PC-9 (cell line): Measurements from ENCODE around the gene SETBP1. TPM values are rescaled to one million over a fixed set of nuclear protein-coding genes. Genes with fewer than 3 reads are reported as not detected.

Source experiments
- BruUV-seq: library from RNA; stranded (reverse); fragments of 400-500 nt; replicated peaks from 2 replicates; lab custom pipeline; 2021; lab: Mats Ljungman, UMichigan
- CTCF ChIA-PET: fragments of 300-600 bp; sonication (Branson Sonifier 250); formaldehyde crosslinking; loops from one replicate; lab custom pipeline; 2022; ENCODE audit warnings: antibody characterized with exemption; lab: Charles Lee
- POLR2A ChIA-PET: fragments of 300-600 bp; sonication (Branson Sonifier 250); formaldehyde crosslinking; loops from one replicate; lab custom pipeline; 2022; ENCODE audit warnings: antibody characterized with exemption; ENCODE audit not compliant: unreplicated experiment; lab: Charles Lee
- DNase-seq, 2 experiments: peaks; one replicate each; pipeline versions ENCODE4 v3.0.0 to v3.0.0-alpha.2; 2015 to 2022; ENCODE audit warnings: mixed read lengths in 1 of 2
- H2AFZ ChIP-seq: fragments of 200-600 bp; sonication (generic); 2 replicates; pipeline ENCODE4 v1.8.1; 2017; ENCODE audit warnings: antibody characterized with exemption
- H3F3A ChIP-seq: fragments of 200-600 bp; sonication (generic); 2 replicates; pipeline ENCODE4 v1.8.1; 2017; ENCODE audit warnings: antibody characterized with exemption, mild to moderate bottlenecking, low read depth; ENCODE audit not compliant: insufficient read depth
- H3K27ac ChIP-seq: fragments of 200-600 bp; sonication (generic); 2 replicates; pipeline ENCODE4 v1.6.1; 2016; ENCODE audit warnings: mixed run types
- H3K27me3 ChIP-seq: fragments of 200-600 bp; sonication (generic); 2 replicates; pipeline ENCODE4 v1.6.1; 2016; ENCODE audit warnings: low read depth, mixed run types; ENCODE audit not compliant: insufficient read depth
- H3K36me3 ChIP-seq: fragments of 200-600 bp; sonication (generic); 2 replicates; pipeline ENCODE4 v1.6.1; 2016; ENCODE audit warnings: low read depth, mixed run types
- H3K4me1 ChIP-seq: fragments of 200-600 bp; sonication (generic); replicated peaks from 2 replicates; pipeline ENCODE4 v1.6.1; 2016; ENCODE audit warnings: mixed run types; ENCODE audit not compliant: insufficient read depth
- H3K4me2 ChIP-seq: fragments of 200-600 bp; sonication (generic); 2 replicates; pipeline ENCODE4 v1.6.1; 2017; ENCODE audit warnings: mixed run types
- H3K4me3 ChIP-seq: fragments of 200-600 bp; sonication (generic); 2 replicates; pipeline ENCODE4 v1.6.1; 2016; ENCODE audit warnings: mixed run types
- H3K79me2 ChIP-seq: fragments of 200-600 bp; sonication (generic); 2 replicates; pipeline ENCODE4 v1.6.1; 2017; ENCODE audit warnings: low read depth, mixed run types
- H3K9me2 ChIP-seq: fragments of 200-600 bp; sonication (generic); 2 replicates; pipeline ENCODE4 v1.8.1; 2017; ENCODE audit warnings: mild to moderate bottlenecking; ENCODE audit not compliant: insufficient read depth
- H3K9me3 ChIP-seq: fragments of 200-600 bp; sonication (generic); 2 replicates; pipeline ENCODE4 v1.8.1; 2016; ENCODE audit warnings: low read depth; ENCODE audit not compliant: insufficient read depth
- H4K20me1 ChIP-seq: fragments of 200-600 bp; sonication (generic); 2 replicates; pipeline ENCODE4 v1.8.1; 2017; ENCODE audit not compliant: insufficient read depth
- EZH2 ChIP-seq: fragments of 200-600 bp; sonication (generic); IDR thresholded peaks from 2 replicates; pipeline ENCODE4 v1.8.0; 2017; ENCODE audit warnings: antibody characterized with exemption, low read depth
- intact Hi-C: fragments of 100-400 bp; cut with micrococcal nuclease; formaldehyde crosslinking; loops from one replicate; pipeline ENCODE4 v1.10.0; 2022; ENCODE audit not compliant: unreplicated experiment
- total RNA-seq: library from RNA; stranded (reverse); gene quantifications from 2 replicates; pipeline ENCODE4 v1.2.3, GENCODE V29; 2021
- TF ChIP-seq, protein P1 (sequence below): fragments of 200-600 bp; sonication (generic); conservative IDR thresholded peaks from 2 replicates; pipeline ENCODE4 v1.6.1; 2017; ENCODE audit warnings: mixed run types, antibody characterized with exemption, mild to moderate bottlenecking, moderate library complexity

SETBP1 gene
- total RNA-seq, 1 experiment from 2014 or later = 9.0 TPM

DNA sequence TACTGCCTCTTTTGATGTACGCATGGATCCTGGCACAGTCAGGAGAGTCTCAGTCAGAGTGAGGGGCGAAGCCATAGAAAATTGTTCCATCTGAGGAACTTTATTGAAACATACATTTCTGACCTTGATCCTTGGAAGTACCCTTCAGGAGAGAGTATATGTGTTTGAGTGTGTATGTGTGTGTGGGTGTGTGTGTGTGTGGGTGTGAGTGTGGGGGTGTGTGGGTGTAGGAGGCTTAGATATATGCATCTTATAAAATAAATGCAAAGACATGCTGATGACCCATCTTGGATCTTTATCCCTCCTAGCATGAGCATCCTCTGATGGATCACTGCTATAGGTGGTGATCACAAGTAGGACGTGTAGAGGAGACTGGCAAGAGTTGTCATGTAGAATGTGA is 93.5 kb downstream of the SETBP1 start:
- H3K79me2 ChIP-seq = no peaks in the 10 kb centered on the region
- BruUV-seq = no TSS peak
- intact Hi-C loops = no loop called here

DNA sequence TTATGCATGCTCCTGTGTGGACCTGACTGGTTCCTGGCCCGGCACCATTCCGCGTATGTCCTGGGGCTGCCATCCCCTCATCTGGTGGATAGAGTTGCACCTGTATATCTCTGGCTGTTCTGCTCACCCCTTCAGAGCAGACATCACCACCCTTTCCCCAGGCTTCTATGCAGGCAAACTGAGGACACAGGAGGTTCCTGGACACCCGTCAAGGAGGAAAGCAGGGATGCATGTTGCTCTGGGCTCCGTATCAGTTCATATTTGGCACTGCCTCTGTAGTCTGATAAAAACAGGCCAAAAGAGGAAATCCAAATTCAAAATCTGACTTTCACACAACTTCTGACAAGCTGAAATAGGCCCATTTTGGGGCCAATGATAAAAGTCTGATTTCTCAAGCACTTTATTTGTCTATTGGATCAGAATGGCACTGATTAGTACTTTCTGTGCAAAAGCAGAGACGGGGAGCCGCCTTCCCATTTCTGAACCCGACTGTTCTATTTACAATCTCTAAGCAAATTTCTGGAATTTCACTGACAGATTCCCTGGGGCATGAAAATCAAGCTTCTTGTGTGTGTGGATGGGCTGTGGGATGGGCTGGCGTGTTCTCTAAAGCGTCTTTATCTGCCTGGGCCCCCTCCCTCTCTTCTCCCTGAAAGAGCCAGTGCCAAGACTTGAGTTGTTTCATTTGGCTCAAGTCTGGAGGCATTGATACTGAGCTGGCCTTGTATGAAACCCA is 96.9 kb downstream of the SETBP1 start:
- no peaks in the 10 kb centered on the region for H3K79me2 ChIP-seq
- CTCF ChIA-PET = no interaction called here
- TF ChIP-seq, protein P1, sequence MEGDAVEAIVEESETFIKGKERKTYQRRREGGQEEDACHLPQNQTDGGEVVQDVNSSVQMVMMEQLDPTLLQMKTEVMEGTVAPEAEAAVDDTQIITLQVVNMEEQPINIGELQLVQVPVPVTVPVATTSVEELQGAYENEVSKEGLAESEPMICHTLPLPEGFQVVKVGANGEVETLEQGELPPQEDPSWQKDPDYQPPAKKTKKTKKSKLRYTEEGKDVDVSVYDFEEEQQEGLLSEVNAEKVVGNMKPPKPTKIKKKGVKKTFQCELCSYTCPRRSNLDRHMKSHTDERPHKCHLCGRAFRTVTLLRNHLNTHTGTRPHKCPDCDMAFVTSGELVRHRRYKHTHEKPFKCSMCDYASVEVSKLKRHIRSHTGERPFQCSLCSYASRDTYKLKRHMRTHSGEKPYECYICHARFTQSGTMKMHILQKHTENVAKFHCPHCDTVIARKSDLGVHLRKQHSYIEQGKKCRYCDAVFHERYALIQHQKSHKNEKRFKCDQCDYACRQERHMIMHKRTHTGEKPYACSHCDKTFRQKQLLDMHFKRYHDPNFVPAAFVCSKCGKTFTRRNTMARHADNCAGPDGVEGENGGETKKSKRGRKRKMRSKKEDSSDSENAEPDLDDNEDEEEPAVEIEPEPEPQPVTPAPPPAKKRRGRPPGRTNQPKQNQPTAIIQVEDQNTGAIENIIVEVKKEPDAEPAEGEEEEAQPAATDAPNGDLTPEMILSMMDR = no peak
- TF ChIP-seq EZH2 = no peak
- DNase-seq = no peak
- POLR2A ChIA-PET = no interaction called here
- no peak overlapping the region for H3K4me3 ChIP-seq
- no peak overlapping the region for H3K4me2 ChIP-seq
- H3K9me2 ChIP-seq = no peaks in the 10 kb centered on the region
- intact Hi-C loops = no loop called here
- no peak overlapping the region for H2AFZ ChIP-seq
- no peaks in the 10 kb centered on the region for H3K27me3 ChIP-seq
- no peaks in the 10 kb centered on the region for H3K9me3 ChIP-seq
- H3F3A ChIP-seq = no peaks in the 10 kb centered on the region
- no peaks in the 10 kb centered on the region for H3K4me1 ChIP-seq
- BruUV-seq = no TSS peak
- H4K20me1 ChIP-seq = no peaks in the 10 kb centered on the region
- no peaks in the 10 kb centered on the region for H3K36me3 ChIP-seq
- no peak overlapping the region for H3K27ac ChIP-seq

More for the DNA sequence above, 93.5 kb downstream of the SETBP1 start:
- TF ChIP-seq, protein P1 = no peak
- no peak for TF ChIP-seq EZH2
- CTCF ChIA-PET = interaction anchor here (0.6 kb wide), 1 partner anchor 643 kb away, joined by 8 read pairs; no protein-coding TSS in a partner anchor
- no peak for DNase-seq
- Histone ChIP-seq H3K4me2 (no peak overlapping the region), H3K4me3 (no peak overlapping the region), H3K9me2 (no peaks in the 10 kb centered on the region), H3K36me3 (no peaks in the 10 kb centered on the region), H4K20me1 (no peaks in the 10 kb centered on the region), H3K9me3 (no peaks in the 10 kb centered on the region), H3F3A (no peaks in the 10 kb centered on the region), H2AFZ (no peak overlapping the region), H3K27ac (no peak overlapping the region), H3K4me1 (no peaks in the 10 kb centered on the region), H3K27me3 (no peaks in the 10 kb centered on the region)
- POLR2A ChIA-PET = no interaction called here

DNA sequence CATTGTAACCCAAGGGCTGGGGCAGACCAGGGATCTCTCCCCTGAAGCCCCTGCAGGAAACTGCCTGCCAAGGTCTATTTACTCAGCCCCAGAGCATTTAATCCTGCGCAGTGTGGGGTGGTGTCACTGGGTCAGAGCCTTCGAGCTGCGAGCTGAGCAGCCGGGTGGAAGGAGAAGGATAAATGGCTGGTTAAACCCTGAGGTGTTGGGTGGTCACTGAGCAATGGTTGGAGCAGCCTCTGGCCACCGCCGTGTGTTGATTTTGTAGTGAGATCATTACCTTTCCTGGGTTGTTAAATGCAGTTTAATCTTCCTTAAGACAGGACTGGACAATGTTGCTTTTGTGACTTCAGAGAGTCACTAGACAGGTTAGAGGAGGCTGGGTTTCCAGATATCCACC is 98.1 kb downstream of the SETBP1 start:
- TF ChIP-seq, protein P1 = no peak
- no peak for TF ChIP-seq EZH2
- H3K4me1 ChIP-seq = no peaks in the 10 kb centered on the region

More for the DNA sequence above, 98.1 kb downstream of the SETBP1 start:
- intact Hi-C loops = no loop called here
- no peaks in the 10 kb centered on the region for H3F3A ChIP-seq
- H3K36me3 ChIP-seq = no peaks in the 10 kb centered on the region
- POLR2A ChIA-PET = no interaction called here
- no peaks in the 10 kb centered on the region for H4K20me1 ChIP-seq
- H3K79me2 ChIP-seq = no peaks in the 10 kb centered on the region
- no TSS peak for BruUV-seq
- no peak overlapping the region for H3K27ac ChIP-seq
- no peak overlapping the region for H3K4me3 ChIP-seq
- no peaks in the 10 kb centered on the region; the same call in 1 of the 2 replicates for H3K9me2 ChIP-seq
- no peak overlapping the region for H3K4me2 ChIP-seq
- CTCF ChIA-PET = no interaction called here
- DNase-seq = no peak
- H3K9me3 ChIP-seq = no peaks in the 10 kb centered on the region
- H3K27me3 ChIP-seq = no peaks in the 10 kb centered on the region
- H2AFZ ChIP-seq = no peak overlapping the region
